HUES6 (cell line): Measurements from ENCODE around the gene DAPK2.

Experiments used
- H3K27ac ChIP-seq: 2 replicates; pipeline ENCODE4 v1.7.0; 2013; ENCODE audit warnings: low read depth, mild to moderate bottlenecking, low read length, inconsistent platforms
- H3K27me3 ChIP-seq: 2 replicates; pipeline ENCODE4 v1.6.1; 2013; ENCODE audit warnings: low read length; ENCODE audit not compliant: control insufficient read depth, insufficient read depth
- H3K36me3 ChIP-seq: 2 replicates; pipeline ENCODE4 v1.6.1; 2013; ENCODE audit warnings: low read length; ENCODE audit not compliant: control insufficient read depth, insufficient read depth
- H3K4me1 ChIP-seq: 2 replicates; pipeline ENCODE4 v1.6.1; 2013; ENCODE audit warnings: low read length; ENCODE audit not compliant: control insufficient read depth, insufficient read depth
- H3K4me3 ChIP-seq: 2 replicates; pipeline ENCODE4 v1.5.1; 2013; ENCODE audit warnings: low read depth, low read length
- H3K9ac ChIP-seq: one replicate; pipeline ENCODE4 v1.6.1; 2013; ENCODE audit warnings: mild to moderate bottlenecking, low read length
- H3K9me3 ChIP-seq: 2 replicates; pipeline ENCODE4 v1.6.1; 2013; ENCODE audit warnings: low read depth, low read length; ENCODE audit not compliant: control insufficient read depth, insufficient read depth

Gene DAPK2

GRCh38 chr15:63939531-63940130 lies 106.7 kb downstream of the DAPK2 start:
- H3K4me3 ChIP-seq, result no peak overlapping the region
- H3K36me3 ChIP-seq, result no peaks in the 10 kb centered on the region
- no peak overlapping the region for H3K27ac ChIP-seq
- no peaks in the 10 kb centered on the region for H3K9me3 ChIP-seq
- no peaks in the 10 kb centered on the region for H3K4me1 ChIP-seq
- H3K9ac ChIP-seq, result no peak overlapping the region
- no peaks in the 10 kb centered on the region for H3K27me3 ChIP-seq

DNA sequence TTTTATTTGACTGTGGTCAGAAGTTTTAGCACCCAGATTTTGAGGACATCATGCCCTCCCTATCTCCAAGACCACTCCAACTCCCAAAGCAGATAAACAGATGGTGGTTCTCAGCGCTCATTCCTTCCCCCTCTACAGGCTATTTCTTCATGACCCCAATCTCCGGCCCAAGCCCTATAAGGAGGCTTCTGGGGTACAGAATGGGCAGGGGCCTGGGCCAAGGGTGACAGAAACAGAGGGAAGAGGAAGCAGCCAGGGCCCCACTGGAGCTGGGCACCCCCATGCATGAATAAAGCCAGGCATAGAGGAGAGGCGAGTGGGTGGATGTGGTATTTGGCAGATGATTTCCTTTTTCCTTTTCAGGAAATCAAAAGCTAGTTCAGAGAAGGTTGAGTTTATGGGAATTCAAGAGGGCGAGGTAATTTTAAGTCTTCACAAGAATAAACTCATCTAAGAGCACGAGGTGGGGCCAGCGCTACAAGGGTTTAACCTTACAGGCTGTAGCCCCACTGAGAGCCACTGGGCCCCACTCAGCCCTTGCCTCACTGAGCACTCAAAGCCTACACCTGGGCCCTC lies 107.7 kb downstream of the DAPK2 start:
- H3K4me3 ChIP-seq, result no peak overlapping the region
- H3K27me3 ChIP-seq, result no peaks in the 10 kb centered on the region
- H3K9me3 ChIP-seq, result no peaks in the 10 kb centered on the region
- H3K4me1 ChIP-seq, result no peaks in the 10 kb centered on the region
- H3K27ac ChIP-seq, result no peak overlapping the region
- no peaks in the 10 kb centered on the region for H3K36me3 ChIP-seq
- H3K9ac ChIP-seq, result no peak overlapping the region

GRCh38 chr15:63933522-63933921 lies 112.8 kb downstream of the DAPK2 start:
- no peak overlapping the region for H3K27ac ChIP-seq
- H3K9me3 ChIP-seq, result no peaks in the 10 kb centered on the region
- H3K36me3 ChIP-seq, result no peaks in the 10 kb centered on the region
- no peak overlapping the region for H3K4me3 ChIP-seq
- no peak overlapping the region for H3K9ac ChIP-seq
- no peaks in the 10 kb centered on the region for H3K27me3 ChIP-seq
- H3K4me1 ChIP-seq, result peaks cover 4% of the 10 kb centered on the region; the same call in 1 of the 2 replicates

GRCh38 chr15:63931556-63931955 lies 114.7 kb downstream of the DAPK2 start:
- Histone ChIP-seq H3K4me1 (peaks cover 4% of the 10 kb centered on the region; the same call in 1 of the 2 replicates), H3K27ac (no peak overlapping the region), H3K36me3 (no peaks in the 10 kb centered on the region)

DNA sequence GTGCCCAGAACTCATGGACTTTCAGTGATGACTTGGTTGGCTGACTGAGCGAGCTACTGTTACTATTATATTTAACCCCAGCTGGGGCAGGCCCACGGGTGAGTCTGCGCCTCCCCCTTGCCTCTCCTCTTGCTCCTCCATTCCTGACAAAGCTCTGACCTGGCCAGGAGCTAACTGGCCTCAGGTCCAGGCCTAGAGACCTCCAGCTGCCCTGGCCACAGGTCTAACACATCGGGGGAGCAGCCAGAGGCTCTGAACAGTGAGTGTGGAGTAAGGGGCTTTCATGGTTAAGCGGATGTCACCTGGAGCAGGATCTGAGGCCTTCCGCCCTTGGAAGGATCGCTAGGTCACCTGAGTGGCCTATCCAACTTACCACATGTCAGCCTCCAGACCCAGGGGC lies 116.3 kb downstream of the DAPK2 start:
- Histone ChIP-seq H3K27ac (no peak overlapping the region), H3K4me1 (peaks cover 4% of the 10 kb centered on the region; the same call in 1 of the 2 replicates), H3K4me3 (no peak overlapping the region), H3K36me3 (no peaks in the 10 kb centered on the region), H3K27me3 (no peaks in the 10 kb centered on the region), H3K9ac (no peak overlapping the region), H3K9me3 (no peaks in the 10 kb centered on the region)

More at GRCh38 chr15:63931556-63931955, 114.7 kb downstream of the DAPK2 start:
- no peak overlapping the region for H3K4me3 ChIP-seq
- no peaks in the 10 kb centered on the region for H3K27me3 ChIP-seq
- no peaks in the 10 kb centered on the region for H3K9me3 ChIP-seq
- no peak overlapping the region for H3K9ac ChIP-seq

DNA sequence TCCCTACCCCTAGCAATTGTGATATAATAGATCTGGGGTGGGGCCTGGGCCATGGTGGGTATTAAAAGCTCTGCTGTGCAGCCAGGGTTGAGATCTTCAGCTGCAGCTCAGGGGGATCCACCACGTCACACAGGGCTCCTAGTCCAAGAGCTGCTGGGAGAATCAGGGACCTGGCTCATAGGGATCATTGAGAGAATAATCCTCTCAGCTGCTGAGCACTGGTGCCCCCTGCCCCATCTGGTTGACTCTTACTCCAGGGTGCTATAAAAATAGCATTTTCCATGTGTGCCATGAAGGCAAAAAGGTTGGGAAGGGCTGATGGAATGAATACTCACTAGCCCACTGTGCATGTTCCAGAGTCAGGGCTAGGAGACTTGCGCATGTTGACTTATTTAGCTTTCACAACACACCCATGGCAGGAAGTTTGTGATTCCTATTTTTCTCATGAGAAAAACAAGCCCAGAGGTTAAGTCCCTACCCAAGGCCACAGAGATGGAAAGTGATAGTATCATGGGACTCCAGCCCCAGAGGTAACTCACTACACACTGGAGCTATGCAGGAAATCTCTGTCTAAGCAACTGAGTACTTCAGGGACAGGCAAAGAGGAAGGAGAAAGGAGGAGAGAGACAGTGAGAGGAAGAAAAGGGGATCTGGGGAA lies 118.0 kb downstream of the DAPK2 start:
- H3K9me3 ChIP-seq, result no peaks in the 10 kb centered on the region

GRCh38 chr15:63923993-63924950 lies 122.0 kb downstream of the DAPK2 start:
- Histone ChIP-seq H3K4me1 (peaks cover 1% of the 10 kb centered on the region; the same call in 1 of the 2 replicates), H3K4me3 (no peak overlapping the region), H3K36me3 (no peaks in the 10 kb centered on the region), H3K9me3 (no peaks in the 10 kb centered on the region), H3K27me3 (no peaks in the 10 kb centered on the region), H3K9ac (no peak overlapping the region), H3K27ac (no peak overlapping the region)

More for the DNA sequence above, 118.0 kb downstream of the DAPK2 start:
- no peaks in the 10 kb centered on the region for H3K36me3 ChIP-seq
- H3K4me3 ChIP-seq, result no peak overlapping the region
- no peak overlapping the region for H3K27ac ChIP-seq
- no peak overlapping the region for H3K9ac ChIP-seq
- H3K4me1 ChIP-seq, result peaks cover 4% of the 10 kb centered on the region; the same call in 1 of the 2 replicates
- no peaks in the 10 kb centered on the region for H3K27me3 ChIP-seq

DNA sequence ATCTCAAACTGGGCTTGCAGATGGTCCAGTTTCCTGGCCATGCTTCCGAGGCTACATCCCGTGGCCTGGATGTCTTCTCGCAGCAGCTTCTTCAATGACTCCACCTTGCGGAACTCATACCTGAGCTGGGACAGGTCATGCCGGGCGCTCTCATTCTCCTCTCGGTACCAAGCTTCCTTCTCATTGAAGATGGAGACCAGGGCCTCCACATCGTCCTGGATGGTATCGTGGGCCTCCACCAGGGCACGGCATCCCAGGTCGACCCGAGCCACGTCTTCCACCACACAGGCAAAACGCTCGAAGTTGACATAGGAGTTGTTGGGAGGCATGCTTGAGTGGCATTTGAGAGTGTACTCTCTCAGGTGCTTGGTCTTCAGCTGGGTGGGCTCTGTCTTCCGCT lies 123.4 kb downstream of the DAPK2 start:
- H3K9ac ChIP-seq, result no peak overlapping the region
- H3K27me3 ChIP-seq, result no peaks in the 10 kb centered on the region
- H3K4me3 ChIP-seq, result no peak overlapping the region
- no peaks in the 10 kb centered on the region for H3K36me3 ChIP-seq
- no peaks in the 10 kb centered on the region for H3K9me3 ChIP-seq
- no peaks in the 10 kb centered on the region for H3K4me1 ChIP-seq
- no peak overlapping the region for H3K27ac ChIP-seq

- Histone ChIP-seq H3K9me3 (no peaks in the 10 kb centered on the region), H3K4me1 (no peaks in the 10 kb centered on the region), H3K27ac (no peak overlapping the region), H3K4me3 (no peak overlapping the region), H3K27me3 (no peaks in the 10 kb centered on the region), H3K9ac (no peak overlapping the region), H3K36me3 (no peaks in the 10 kb centered on the region)
Measured at GRCh38 chr15:63922261-63922904, 123.9 kb downstream of the DAPK2 start.

DNA sequence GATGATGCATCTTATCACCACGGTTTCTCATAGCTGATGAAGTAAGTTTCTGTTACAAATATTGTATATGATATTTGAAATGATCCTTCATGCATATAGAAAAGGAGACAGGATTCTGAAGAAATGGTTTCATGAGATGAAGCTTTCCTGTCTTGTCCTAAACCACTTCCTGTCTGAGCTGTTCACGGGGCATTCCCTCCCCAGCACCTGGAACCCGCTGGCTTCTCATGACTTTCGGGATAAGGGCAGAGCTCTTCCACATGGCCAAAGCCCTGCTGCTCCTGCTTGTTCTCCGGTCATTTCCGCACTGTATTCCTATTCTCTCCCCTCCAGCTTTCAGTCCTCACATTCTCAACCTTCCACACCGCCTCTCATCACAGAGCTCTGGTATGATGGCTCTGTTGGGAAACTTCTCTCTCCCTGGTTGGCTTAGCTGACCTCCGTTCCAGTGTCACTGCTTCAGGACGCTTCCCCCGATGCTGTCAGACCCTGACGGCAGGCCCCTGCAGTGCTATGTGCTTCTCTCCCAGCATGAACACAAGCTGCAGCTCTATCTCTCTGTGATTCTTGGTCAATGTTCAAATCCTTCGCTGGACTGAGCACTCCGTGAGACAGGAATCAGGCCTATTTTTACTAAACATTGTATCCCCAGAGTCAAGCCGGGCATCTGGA lies 125.6 kb downstream of the DAPK2 start:
- H3K4me3 ChIP-seq, result no peak overlapping the region
- no peak overlapping the region for H3K27ac ChIP-seq
- H3K36me3 ChIP-seq, result no peaks in the 10 kb centered on the region
- H3K9ac ChIP-seq, result no peak overlapping the region
- no peaks in the 10 kb centered on the region for H3K9me3 ChIP-seq
- H3K27me3 ChIP-seq, result no peaks in the 10 kb centered on the region
- H3K4me1 ChIP-seq, result peaks cover 12% of the 10 kb centered on the region
